Psoas muscle (tissue), 8 donors: ENCODE results near the gene ARHGAP19. TPM values are rescaled to one million over a fixed set of nuclear protein-coding genes. Genes with fewer than 3 reads are reported as not detected.
"Not testable (repeated sequence)": the region's sequence is repeated elsewhere in the genome, so short reads cannot be mapped to it uniquely, and the experiment has no call there.

Source experiments
- ATAC-seq, 4 donors: fragments of 200-7000 bp; cut with Tn5 transposase; one replicate each; pipeline ENCODE4 v1.9.1; 2020; ENCODE audit warnings: moderate library complexity in 3 of 4, mild to moderate bottlenecking in 2 of 4
- DNase-seq, 2 donors: peaks; one replicate each; pipeline ENCODE4 v3.0.0-alpha.2; 2020
- H3K27ac ChIP-seq: fragments of 200-600 bp; one replicate; pipeline ENCODE4 v1.8.0; 2022
- H3K27me3 ChIP-seq, 3 donors: fragments of 200-600 bp in 1 of 3; one replicate each; pipeline versions ENCODE4 v1.6.1 to v1.8.0; 2013 to 2022; ENCODE audit warnings: low read length in 2 of 3, mild to moderate bottlenecking in 2 of 3, moderate library complexity in 1 of 3; ENCODE audit not compliant: insufficient read depth in 3 of 3
- H3K36me3 ChIP-seq, 2 donors: fragments of 200-600 bp in 1 of 2; one replicate each; pipeline versions ENCODE4 v1.6.1 to v1.8.0; 2013 to 2022; ENCODE audit warnings: low read depth in 1 of 2, mild to moderate bottlenecking in 1 of 2, moderate library complexity in 1 of 2; ENCODE audit not compliant: insufficient read depth in 1 of 2
- H3K4me1 ChIP-seq: fragments of 200-600 bp; one replicate; pipeline ENCODE4 v1.8.0; 2022
- H3K4me3 ChIP-seq: fragments of 200-600 bp; one replicate; pipeline ENCODE4 v1.8.0; 2022; ENCODE audit warnings: mild to moderate bottlenecking
- H3K9me3 ChIP-seq: fragments of 200-600 bp; one replicate; pipeline ENCODE4 v1.8.0; 2022
- CTCF ChIP-seq: fragments of 200-600 bp; IDR thresholded peaks from one replicate; pipeline ENCODE4 v1.8.0; 2022; ENCODE audit warnings: antibody characterized with exemption
- WGBS, 3 donors: extraction: QIAGEN DNeasy Blood & Tissue Kit; methylation state at CpG; one replicate each; pipeline versions ENCODE4 v1.1.6 to v1.1.7; 2013; 5-methylcytosine and 5-hydroxymethylcytosine counted together
- intact Hi-C, 2 donors: fragments of 100-400 bp; cut with DNase I; formaldehyde crosslinking; loops; one replicate each; pipeline versions ENCODE4 v1.11.0 to v1.14.2; 2022
- polyA plus RNA-seq, 3 donors: library from polyadenylated mRNA; stranded (reverse); fragments of 200-250 nt; gene quantifications; one replicate each; pipeline ENCODE4 v1.2.3, GENCODE V29; 2013
- total RNA-seq, 4 donors: library from RNA; stranded (reverse); fragmentation: NEBNext Ultra II Directional in 2 of 4; extraction: Animal tissue kit (Norgen Biotek cat#: 25700) in 2 of 4; gene quantifications; one replicate each; pipeline versions ENCODE4 v1.2.1 to v1.2.4, GENCODE V29; 2021 to 2023
- donor health status: healthy with polysubstance abuse.
- donor health status: DM: no; HTN: no; CAD: no; lungs with moderate emphysema.
- donor health status: Bipolar disorder and iron deficiency.
- donor health status: healthy.
- donor health status: DM: yes; HTN: yes; CAD: no.
- donor health status: DM: no; HTN: no; CAD: no.
- donor health status: DM: no; HTN: no; CAD: no.
- donor health status: DM: yes; HTN: yes; CAD: no.

ARHGAP19 gene
- total and polyA plus RNA-seq, 7 donors: 0.77 to 3.9 (median 1.8) TPM

- H3K9me3 ChIP-seq: no peaks in the 10 kb centered on the region
- ATAC-seq (no peak), DNase-seq (no peak)
- H3K4me3 ChIP-seq: no peak overlapping the region
- intact Hi-C loops: no loop called here
- H3K36me3 ChIP-seq: peaks cover 0 to 4% of the 10 kb centered on the region in 2 donors
- H3K27ac ChIP-seq: no peak overlapping the region
- TF ChIP-seq CTCF: no peak
- no peaks in the 10 kb centered on the region for H3K4me1 ChIP-seq
- peaks cover 0 to 2% (median 0%) of the 10 kb centered on the region in 3 donors for H3K27me3 ChIP-seq
- WGBS, 3 donors: 77 to 87% (median 85%) methylated on average over 3 of the region's 3 CpGs
These were observed 21.8 kb downstream of the ARHGAP19 start for GRCh38 chr10:97270523-97271154.

GRCh38 chr10:97267671-97268070 is 24.8 kb downstream of the ARHGAP19 start:
- no peak for DNase-seq
- H3K4me1 ChIP-seq: no peaks in the 10 kb centered on the region
- H3K9me3 ChIP-seq: no peaks in the 10 kb centered on the region
- no peak overlapping the region for H3K4me3 ChIP-seq
- WGBS, 3 donors: 89 to 93% (median 93%) methylated on average over 4 of the region's 4 CpGs
- no peak for TF ChIP-seq CTCF
- H3K27ac ChIP-seq: no peak overlapping the region
- H3K27me3 ChIP-seq: peaks cover 0 to 2% (median 0%) of the 10 kb centered on the region in 3 donors
- no peak for ATAC-seq
- intact Hi-C loops: no loop called here
- H3K36me3 ChIP-seq: peaks cover 0 to 28% of the 10 kb centered on the region in 2 donors

GRCh38 chr10:97265095-97265494 is 27.3 kb downstream of the ARHGAP19 start:
- H3K9me3 ChIP-seq, intact Hi-C loops, H3K27me3 ChIP-seq, H3K27ac ChIP-seq, H3K4me1 ChIP-seq, DNase-seq, H3K4me3 ChIP-seq, ATAC-seq: not testable (repeated sequence)
- peaks cover 0 to 33% of the 10 kb centered on the region in 2 donors for H3K36me3 ChIP-seq
- WGBS, 3 donors: 87 to 99% (median 98%) methylated on average over 3 of the region's 3 CpGs

- peaks cover 0 to 39% of the 10 kb centered on the region in 2 donors for H3K36me3 ChIP-seq
- TF ChIP-seq CTCF: no peak
- no peaks in the 10 kb centered on the region for H3K4me1 ChIP-seq
- no peak overlapping the region for H3K27ac ChIP-seq
- ATAC-seq (no peak), DNase-seq (no peak)
- H3K27me3 ChIP-seq: no peaks in the 10 kb centered on the region
- intact Hi-C loops: no loop called here
- H3K4me3 ChIP-seq: no peak overlapping the region
- H3K9me3 ChIP-seq: no peaks in the 10 kb centered on the region
- 86 to 89% (median 86%) methylated on average over 5 of the region's 5 CpGs for WGBS, 3 donors
These were observed 28.5 kb downstream of the ARHGAP19 start for GRCh38 chr10:97263971-97264370.

- DNase-seq (no peak), ATAC-seq (no peak)
- Histone ChIP-seq H3K4me3 (no peak overlapping the region), H3K4me1 (no peaks in the 10 kb centered on the region), H3K27me3 (no peaks in the 10 kb centered on the region), H3K36me3 (peaks cover 0 to 50% of the 10 kb centered on the region in 2 donors), H3K9me3 (no peaks in the 10 kb centered on the region), H3K27ac (no peak overlapping the region)
- intact Hi-C loops: no loop called here
- 76 to 93% (median 82%) methylated on average over 1 of the region's 1 CpG for WGBS, 3 donors
- no peak for TF ChIP-seq CTCF
These were observed 30.8 kb downstream of the ARHGAP19 start for GRCh38 chr10:97261656-97262055.
